Neural cell (in vitro differentiated cells): ENCODE results near the gene SLC15A2. TPM values are rescaled to one million over a fixed set of nuclear protein-coding genes. Genes with fewer than 3 reads are reported as not detected.

Experiments used
- H2AFZ ChIP-seq: fragments of 200-600, 300-800 bp; sonication (generic), shearing (Covaris generic); 2 replicates; pipeline ENCODE4 v1.6.0; 2014; ENCODE audit warnings: low read depth, mild to moderate bottlenecking, antibody characterized with exemption, low read length, moderate library complexity
- H3F3A ChIP-seq: fragments of 200-600 bp; shearing (Covaris generic); 2 replicates; pipeline ENCODE4 v1.6.1; 2016; ENCODE audit warnings: mild to moderate bottlenecking, moderate library complexity, mixed read lengths, antibody characterized with exemption, low read length; ENCODE audit not compliant: insufficient read depth, poor library complexity, severe bottlenecking
- H3K27ac ChIP-seq: fragments of 200-600, 300-800 bp; sonication (generic), shearing (Covaris generic); 2 replicates; pipeline ENCODE4 v1.5.1; 2014; ENCODE audit warnings: mild to moderate bottlenecking, low read length, moderate library complexity
- H3K27me3 ChIP-seq: fragments of 300-800, 200-600 bp; sonication (generic), shearing (Covaris generic); 2 replicates; pipeline ENCODE4 v1.6.0; 2014; ENCODE audit warnings: mild to moderate bottlenecking, low read depth, low read length, moderate library complexity; ENCODE audit not compliant: insufficient read depth
- H3K36me3 ChIP-seq: fragments of 300-800, 200-600 bp; sonication (generic), shearing (Covaris generic); 2 replicates; pipeline ENCODE4 v1.5.1; 2014; ENCODE audit warnings: mild to moderate bottlenecking, antibody characterized with exemption, low read length, moderate library complexity; ENCODE audit not compliant: insufficient read depth
- H3K4me2 ChIP-seq: fragments of 300-800, 200-600 bp; sonication (generic), shearing (Covaris generic); 2 replicates; pipeline ENCODE4 v1.6.0; 2014; ENCODE audit warnings: mild to moderate bottlenecking, low read length
- H3K4me3 ChIP-seq: fragments of 300-800, 200-600 bp; sonication (generic), shearing (Covaris generic); 2 replicates; pipeline ENCODE4 v1.5.1; 2014; ENCODE audit warnings: mild to moderate bottlenecking, low read length, moderate library complexity
- H3K79me2 ChIP-seq: fragments of 200-600 bp; shearing (Covaris generic); replicated peaks from 2 replicates; pipeline ENCODE4 v1.6.0; 2014; ENCODE audit warnings: mild to moderate bottlenecking, low read length, moderate library complexity; ENCODE audit not compliant: insufficient read depth
- H3K9ac ChIP-seq: fragments of 300-800, 200-600 bp; sonication (generic), shearing (Covaris generic); 2 replicates; pipeline ENCODE4 v1.6.1; 2016; ENCODE audit warnings: mild to moderate bottlenecking, low read length, mixed read lengths
- H3K9me2 ChIP-seq: fragments of 200-600 bp; shearing (Covaris generic); 2 replicates; pipeline ENCODE4 v1.6.1; 2016; ENCODE audit warnings: mild to moderate bottlenecking, low read length, mixed read lengths; ENCODE audit not compliant: insufficient read depth
- H3K9me3 ChIP-seq: fragments of 200-600, 300-800 bp; sonication (generic), shearing (Covaris generic); 2 replicates; pipeline ENCODE4 v1.6.1; 2016; ENCODE audit warnings: mild to moderate bottlenecking, mixed run types, low read length, moderate library complexity, mixed read lengths
- H4K20me1 ChIP-seq: fragments of 200-600 bp; shearing (Covaris generic); 2 replicates; pipeline ENCODE4 v1.6.1; 2016; ENCODE audit warnings: mild to moderate bottlenecking, mixed run types; ENCODE audit not compliant: insufficient read depth
- CTCF ChIP-seq: fragments of 450-650 bp; IDR thresholded peaks from 2 replicates; pipeline ENCODE4 v1.5.1; 2014; ENCODE audit warnings: antibody characterized with exemption, mild to moderate bottlenecking, moderate library complexity; ENCODE audit not compliant: poor library complexity, severe bottlenecking
- EP300 ChIP-seq: fragments of 450-650 bp; conservative IDR thresholded peaks from 2 replicates; pipeline ENCODE4 v1.6.1; 2014; ENCODE audit warnings: antibody characterized with exemption, mild to moderate bottlenecking, moderate library complexity; ENCODE audit not compliant: poor library complexity, severe bottlenecking
- EZH2 ChIP-seq: fragments of 200-600, 300-800 bp; shearing (Covaris generic), sonication (generic); IDR thresholded peaks from 2 replicates; pipeline ENCODE4 v1.6.1; 2014; ENCODE audit warnings: antibody characterized with exemption, low read length, borderline replicate concordance, mild to moderate bottlenecking; ENCODE audit not compliant: insufficient read depth, poor library complexity, severe bottlenecking
- MXI1 ChIP-seq: fragments of 450-650 bp; conservative IDR thresholded peaks from 2 replicates; pipeline ENCODE4 v1.6.1; 2014; ENCODE audit warnings: antibody characterized with exemption, mild to moderate bottlenecking; ENCODE audit not compliant: poor library complexity, severe bottlenecking
- POLR2AphosphoS5 ChIP-seq: IDR thresholded peaks from 2 replicates; pipeline ENCODE4 v1.6.1; 2012
- RAD21 ChIP-seq: fragments of 450-650 bp; conservative IDR thresholded peaks from 2 replicates; pipeline ENCODE4 v1.6.1; 2014; ENCODE audit warnings: antibody characterized with exemption, mild to moderate bottlenecking, moderate library complexity
- REST ChIP-seq: IDR thresholded peaks from 2 replicates; pipeline ENCODE4 v1.6.1; 2012; ENCODE audit warnings: borderline replicate concordance
- SMC3 ChIP-seq: fragments of 450-650 bp; conservative IDR thresholded peaks from 2 replicates; pipeline ENCODE4 v1.6.1; 2014; ENCODE audit warnings: antibody characterized with exemption, mild to moderate bottlenecking, moderate library complexity; ENCODE audit not compliant: poor library complexity
- TAF1 ChIP-seq: IDR thresholded peaks from 2 replicates; pipeline ENCODE4 v1.6.1; 2012; ENCODE audit warnings: low read depth
- polyA plus RNA-seq: library from polyadenylated mRNA; depleted of rRNA; stranded (reverse); fragments of >200 nt; gene quantifications from 2 replicates; pipeline ENCODE4 v1.2.3, GENCODE V29; 2014

Gene SLC15A2
- polyA plus RNA-seq, 1 donor from 2014 or later: 1.6 TPM

DNA sequence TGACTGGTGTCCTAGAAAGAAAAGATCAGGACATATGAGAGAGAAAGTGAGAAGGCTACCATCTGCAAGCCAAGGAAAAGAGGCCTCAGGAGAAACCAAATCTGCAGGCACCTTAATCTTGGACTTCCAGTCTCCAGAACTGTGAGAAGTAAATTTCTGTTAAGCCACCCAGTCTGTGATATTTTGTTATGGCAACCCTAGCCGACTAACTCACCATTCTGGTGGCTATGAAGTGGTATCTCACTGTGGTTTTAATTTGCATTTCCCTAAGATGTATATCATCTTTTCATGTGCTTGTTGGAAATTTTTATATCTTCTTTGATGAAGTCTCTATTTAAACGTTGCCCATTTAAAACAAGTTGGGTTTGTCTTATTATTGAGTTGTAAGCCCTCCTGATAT is 87.3 kb downstream of the SLC15A2 start:
- Histone ChIP-seq H3K27ac (no peak overlapping the region), H3K79me2 (no peaks in the 10 kb centered on the region), H3K4me3 (no peak overlapping the region), H3K9me2 (no peaks in the 10 kb centered on the region), H3K9me3 (no peaks in the 10 kb centered on the region), H3F3A (no peaks in the 10 kb centered on the region), H3K27me3 (no peaks in the 10 kb centered on the region), H4K20me1 (no peaks in the 10 kb centered on the region), H3K36me3 (no peaks in the 10 kb centered on the region), H3K9ac (no peak overlapping the region), H3K4me2 (no peak overlapping the region), H2AFZ (no peak overlapping the region)
- TF ChIP-seq POLR2AphosphoS5 (no peak), EP300 (no peak), SMC3 (no peak), CTCF (no peak), MXI1 (no peak), REST (no peak)

DNA sequence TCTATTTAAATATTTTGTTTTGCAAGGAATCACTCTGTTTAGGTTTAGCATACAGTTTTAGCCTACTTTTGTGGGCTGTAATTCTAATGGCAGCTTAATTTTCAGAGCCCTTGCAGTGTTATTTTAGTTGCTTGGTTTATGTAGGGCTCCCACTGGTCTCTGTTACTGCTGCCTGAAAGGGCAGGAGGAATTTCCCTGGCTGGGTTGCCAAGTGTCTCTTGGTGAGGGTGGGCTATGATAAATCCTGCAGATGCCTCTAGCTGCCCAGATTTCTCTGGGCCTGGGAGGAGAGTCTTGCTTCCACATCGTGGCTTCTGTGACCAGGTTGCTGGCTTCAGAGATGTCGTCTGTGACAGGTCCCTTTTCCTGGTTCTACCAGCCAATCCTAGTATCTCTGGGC is 91.6 kb downstream of the SLC15A2 start:
- Histone ChIP-seq H3F3A (no peaks in the 10 kb centered on the region), H3K9me2 (no peaks in the 10 kb centered on the region), H4K20me1 (no peaks in the 10 kb centered on the region), H3K27ac (no peak overlapping the region), H2AFZ (no peak overlapping the region), H3K4me2 (no peak overlapping the region), H3K4me3 (no peak overlapping the region), H3K79me2 (no peaks in the 10 kb centered on the region), H3K9me3 (no peaks in the 10 kb centered on the region), H3K9ac (no peak overlapping the region), H3K27me3 (no peaks in the 10 kb centered on the region), H3K36me3 (no peaks in the 10 kb centered on the region)
- no peak for TF ChIP-seq MXI1
- no peak for TF ChIP-seq CTCF
- TF ChIP-seq RAD21: no peak
- no peak for TF ChIP-seq EZH2
- no peak for TF ChIP-seq POLR2AphosphoS5
- TF ChIP-seq EP300: no peak
- TF ChIP-seq SMC3: no peak
- no peak for TF ChIP-seq TAF1
- no peak for TF ChIP-seq REST
